HG02852 (cell line): ENCODE data around the gene SIDT1.
"Not testable (repeated sequence)": the region's sequence is repeated elsewhere in the genome, so short reads cannot be mapped to it uniquely, and the experiment has no call there.

Experiments
- ATAC-seq: cut with Tn5 transposase; IDR thresholded peaks from one replicate; pipeline ENCODE4 v1.9.1; 2021; ENCODE audit warnings: mild to moderate bottlenecking, moderate library complexity; ENCODE audit not compliant: unreplicated experiment

SIDT1 gene

DNA sequence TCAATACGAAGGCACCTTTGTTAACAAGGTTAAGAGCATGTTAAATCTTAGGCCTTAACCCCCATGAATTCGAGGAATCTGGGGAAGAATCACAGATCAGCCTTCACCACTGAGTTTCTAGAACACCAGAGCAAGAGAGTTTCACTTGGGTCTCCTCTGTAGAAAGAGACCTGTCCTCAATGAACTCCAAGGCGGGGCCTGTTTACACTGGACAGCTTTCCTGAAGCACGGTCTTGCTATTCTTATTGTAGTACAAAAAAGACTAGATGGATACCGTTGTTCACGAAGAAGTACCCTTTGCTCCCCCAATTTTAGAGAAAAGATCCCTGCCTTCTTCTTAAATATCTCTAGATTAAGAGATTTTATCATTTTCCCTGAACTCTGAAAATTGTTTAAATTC lies 99.2 kb downstream of the SIDT1 start:
- ATAC-seq: no peak

DNA sequence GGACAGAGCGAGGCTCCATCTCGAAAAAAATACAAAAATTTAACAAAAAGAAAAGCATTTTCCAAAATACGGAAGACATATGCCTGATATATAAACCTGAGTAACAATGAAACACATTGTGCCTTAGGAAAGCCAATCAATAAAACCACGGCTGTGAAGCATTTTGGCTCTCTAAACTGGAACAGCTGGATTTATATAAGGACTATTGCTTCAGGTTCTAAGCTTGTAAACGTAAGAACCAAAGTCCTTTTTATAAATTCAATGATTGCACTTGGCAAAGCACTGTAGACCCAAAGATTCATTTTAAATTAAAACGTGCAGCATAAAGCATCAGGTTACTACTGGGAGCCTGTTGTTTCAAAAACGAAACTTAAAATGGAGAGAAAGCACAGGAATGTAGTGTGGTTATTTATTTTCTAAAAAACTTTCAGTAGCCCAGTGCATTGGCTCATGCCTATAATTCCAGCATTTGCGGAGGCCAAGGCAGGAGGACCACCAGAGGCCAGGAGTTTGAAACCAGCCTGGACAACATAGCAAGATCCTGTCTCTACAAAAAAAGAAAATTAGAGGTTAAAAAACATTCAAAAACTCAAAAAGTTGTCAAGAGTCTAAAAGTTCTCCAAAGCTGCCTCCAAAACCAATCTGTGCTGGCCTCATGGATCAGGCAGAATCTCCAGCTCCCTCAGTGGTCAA lies 102.6 kb downstream of the SIDT1 start:
- no peak for ATAC-seq

DNA sequence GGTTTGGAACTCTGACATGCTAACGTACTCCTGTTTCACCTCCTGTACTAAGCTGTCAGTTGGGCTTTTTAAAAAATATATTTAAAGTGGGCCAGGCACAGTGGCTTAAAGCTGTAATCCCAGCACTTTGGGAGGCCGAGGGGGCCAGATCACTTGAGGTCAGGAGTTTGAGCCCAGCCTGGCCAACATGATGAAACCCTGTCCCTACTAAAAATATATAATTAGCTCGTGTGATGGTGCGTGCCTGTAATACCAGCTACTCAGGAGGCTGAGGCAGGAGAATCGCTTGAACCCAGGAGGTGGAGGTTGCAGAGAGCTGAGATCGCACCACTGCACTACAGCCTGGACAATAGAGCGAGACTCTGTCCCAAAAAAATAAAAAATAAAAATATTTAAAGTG lies 103.7 kb downstream of the SIDT1 start:
- not testable (repeated sequence) for ATAC-seq

DNA sequence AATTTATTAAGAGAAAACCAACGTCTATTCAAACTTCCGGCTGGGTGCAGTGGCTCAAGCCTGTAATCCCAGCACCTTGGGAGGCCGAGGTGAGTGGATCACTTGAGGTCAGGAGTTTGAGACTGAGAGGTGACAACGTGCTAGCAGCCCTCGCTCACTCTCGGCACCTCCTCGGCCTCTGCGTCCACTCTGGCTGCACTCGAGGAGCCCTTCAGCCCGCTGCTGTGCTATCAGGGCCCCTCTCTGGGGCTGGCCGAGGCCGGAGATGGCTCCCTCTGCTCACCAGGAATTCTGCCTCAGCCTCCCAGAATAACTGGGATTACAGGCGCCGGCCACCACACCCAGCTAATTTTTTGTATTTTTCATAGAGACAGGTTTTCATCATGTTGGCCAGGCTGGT lies 105.4 kb downstream of the SIDT1 start:
- no peak for ATAC-seq

DNA sequence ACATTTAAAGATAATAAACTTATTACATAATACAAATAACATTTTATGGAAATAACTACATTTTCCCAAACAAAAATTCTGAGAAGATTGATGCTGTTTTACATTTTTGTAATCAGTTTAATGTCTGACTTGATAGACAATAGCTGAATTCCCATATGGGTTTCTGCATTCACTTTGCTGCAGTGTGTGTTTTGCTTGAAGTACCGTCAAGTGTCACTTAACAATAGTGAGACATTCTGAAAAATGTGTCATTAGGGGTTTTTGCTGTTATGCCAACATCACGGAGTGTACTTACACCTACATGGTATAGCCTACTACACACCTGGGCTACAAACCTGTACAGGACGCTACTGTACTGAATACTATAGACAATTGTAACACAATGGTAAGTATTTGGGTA lies 106.6 kb downstream of the SIDT1 start:
- no peak for ATAC-seq

DNA sequence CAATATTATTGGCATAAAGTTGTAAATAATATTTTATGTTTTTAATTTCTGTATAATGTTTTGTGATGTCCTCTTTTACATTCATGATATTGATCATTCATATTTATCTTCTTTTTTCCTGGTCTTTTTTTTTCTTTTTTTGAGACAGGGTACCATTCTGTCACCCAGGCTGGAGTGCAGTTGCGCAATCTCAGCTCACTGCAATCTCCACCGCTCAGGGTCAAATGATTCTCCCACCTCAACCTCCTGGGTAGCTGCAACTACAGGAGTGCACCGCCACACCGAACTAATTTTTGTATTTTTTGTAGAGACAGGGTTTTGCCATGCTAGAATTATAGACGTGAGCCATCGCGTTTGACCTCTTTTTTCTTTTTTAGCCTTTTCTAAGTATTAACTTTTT lies 111.2 kb downstream of the SIDT1 start:
- no peak for ATAC-seq

DNA sequence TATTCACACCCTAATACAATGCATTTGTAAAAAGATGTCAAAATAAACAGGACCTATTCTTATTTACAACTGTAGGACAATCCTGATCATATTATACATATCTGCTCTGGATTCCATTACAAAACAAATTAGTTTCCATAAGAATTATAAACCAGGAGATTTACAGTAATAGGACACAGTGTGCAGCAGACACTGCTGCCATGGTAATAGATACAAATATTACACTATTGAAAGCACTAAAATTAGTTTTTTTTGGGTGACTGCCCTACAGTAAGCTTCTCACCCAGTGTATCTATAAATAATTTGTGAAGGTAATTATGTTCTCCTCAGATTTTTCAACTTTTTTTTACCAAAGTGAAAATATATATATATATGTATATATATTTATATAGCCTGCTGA lies 116.2 kb downstream of the SIDT1 start:
- no peak for ATAC-seq

DNA sequence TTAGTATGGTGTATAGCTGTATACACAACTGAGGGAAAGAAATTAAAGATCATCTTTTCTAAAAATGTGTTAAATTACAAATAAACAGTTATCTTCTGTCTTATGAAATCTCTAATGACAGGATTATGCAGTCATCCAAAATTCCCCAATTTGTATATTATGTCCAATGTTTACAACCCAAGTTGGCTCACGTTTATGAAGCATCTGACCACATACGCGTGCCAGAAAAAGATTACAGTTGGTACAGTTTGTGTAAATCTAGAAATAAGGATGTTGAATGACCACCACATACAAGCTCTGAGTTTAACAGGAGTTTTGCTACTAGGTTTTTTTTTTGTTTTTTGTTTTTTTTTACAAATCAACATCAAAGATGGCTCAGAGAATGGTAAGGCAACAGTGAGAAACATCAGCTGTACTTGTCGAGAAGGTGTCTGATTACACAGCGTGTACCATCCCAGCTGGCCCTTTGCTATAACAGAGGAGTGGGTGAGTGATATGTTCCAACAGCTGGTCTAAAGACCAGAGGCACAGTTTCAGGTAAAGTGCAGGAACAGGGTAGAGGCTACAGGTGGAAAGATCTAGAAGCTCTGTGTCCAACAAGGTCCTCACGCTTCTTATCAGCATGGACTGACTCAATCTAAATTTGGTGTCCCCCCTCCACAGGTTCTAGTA lies 117.0 kb downstream of the SIDT1 start:
- no peak for ATAC-seq

DNA sequence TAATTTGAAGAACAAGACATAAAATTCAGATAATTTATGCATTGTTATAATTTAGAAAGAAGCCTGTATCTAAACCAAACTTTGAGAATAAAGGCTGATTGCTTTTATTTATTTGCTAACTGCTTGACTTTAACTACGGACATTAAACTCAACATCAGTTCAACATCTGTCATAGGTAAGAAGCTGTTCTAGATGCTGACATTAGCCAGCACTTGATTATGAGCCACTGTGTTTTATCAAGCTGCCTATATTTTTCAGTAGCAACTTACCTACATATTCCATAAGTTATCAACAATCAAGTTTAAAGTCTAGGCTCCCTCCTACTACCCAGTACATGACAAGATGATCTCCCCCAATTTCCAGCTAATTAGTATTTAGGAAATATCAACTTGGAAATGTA lies 122.0 kb downstream of the SIDT1 start:
- no peak for ATAC-seq

DNA sequence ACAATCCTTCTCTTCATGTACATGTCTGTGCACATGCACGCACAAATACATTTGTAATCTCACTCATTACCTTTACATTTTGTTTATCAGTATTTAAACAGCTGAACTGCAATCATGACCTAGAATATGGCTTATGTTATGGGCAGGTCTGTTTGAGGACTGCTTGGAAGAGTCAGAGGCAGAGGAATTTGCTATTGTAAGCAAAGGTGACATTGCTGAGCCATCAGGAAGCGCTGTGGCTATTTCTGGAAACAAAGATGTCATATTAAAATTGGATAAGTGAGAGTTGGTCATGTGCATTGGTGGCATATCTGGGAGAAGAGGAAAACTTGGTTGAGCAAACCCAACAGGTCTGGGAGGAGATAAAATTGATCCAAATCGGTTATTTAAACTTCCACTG lies 122.5 kb downstream of the SIDT1 start:
- ATAC-seq: no peak

DNA sequence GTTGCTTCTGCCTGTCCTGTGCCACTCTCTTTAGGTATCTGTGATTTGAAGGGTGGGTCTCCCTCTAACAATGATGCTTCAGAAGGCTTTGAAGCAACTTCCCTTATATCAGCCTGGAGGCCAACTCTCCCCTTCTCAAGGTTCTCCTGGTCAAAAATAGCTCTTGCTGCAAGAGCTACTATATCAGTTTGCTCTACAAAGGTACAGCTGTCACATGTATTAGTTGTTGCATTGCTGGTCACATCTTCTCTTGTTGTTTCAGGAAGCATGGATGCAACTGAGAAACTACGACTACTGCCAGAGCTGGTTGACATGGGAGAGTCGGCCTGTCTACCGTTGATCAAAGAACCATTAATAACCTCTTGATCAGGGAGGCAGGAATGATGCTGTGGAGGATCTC lies 125.8 kb downstream of the SIDT1 start:
- ATAC-seq: no peak

DNA sequence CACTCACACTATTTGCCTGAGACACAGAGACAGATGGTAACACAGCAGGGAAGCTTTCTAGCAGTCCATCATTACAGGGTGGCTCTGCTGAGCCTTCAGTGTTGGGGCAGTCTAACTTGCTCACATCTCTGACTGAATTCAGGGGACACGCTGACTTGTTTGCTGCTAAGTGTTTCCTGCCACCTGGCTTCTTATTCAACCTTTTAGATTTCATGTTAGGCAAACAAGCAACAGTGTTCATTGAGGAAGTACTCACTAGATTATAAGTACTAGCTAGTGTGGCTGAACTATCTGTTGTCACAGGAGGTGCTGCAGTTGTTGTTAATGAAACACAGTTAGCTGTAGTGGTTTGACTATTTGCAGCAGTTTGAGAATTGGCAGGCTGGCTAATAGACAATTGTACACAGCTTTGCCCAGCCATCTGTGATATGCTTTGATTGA lies 126.8 kb downstream of the SIDT1 start:
- ATAC-seq: no peak

DNA sequence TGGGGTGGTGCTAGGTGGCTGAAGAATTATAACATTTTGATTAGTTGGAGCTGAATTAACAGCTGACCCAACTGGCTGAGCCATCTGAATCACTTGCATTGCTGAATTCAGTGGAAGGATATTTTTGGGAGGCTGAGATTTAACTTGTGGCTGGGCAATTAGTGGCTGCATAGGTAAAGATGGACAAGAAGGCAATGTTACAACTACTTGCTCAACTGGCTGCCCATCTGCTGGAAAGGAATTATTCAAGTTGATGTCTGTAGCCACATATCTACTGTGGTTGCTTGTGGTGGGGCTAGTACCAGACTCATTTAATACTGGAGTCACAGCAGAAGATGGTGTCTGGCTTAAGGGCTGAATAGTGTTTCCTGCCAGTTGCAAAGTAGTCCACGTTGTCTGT lies 127.6 kb downstream of the SIDT1 start:
- ATAC-seq: no peak

DNA sequence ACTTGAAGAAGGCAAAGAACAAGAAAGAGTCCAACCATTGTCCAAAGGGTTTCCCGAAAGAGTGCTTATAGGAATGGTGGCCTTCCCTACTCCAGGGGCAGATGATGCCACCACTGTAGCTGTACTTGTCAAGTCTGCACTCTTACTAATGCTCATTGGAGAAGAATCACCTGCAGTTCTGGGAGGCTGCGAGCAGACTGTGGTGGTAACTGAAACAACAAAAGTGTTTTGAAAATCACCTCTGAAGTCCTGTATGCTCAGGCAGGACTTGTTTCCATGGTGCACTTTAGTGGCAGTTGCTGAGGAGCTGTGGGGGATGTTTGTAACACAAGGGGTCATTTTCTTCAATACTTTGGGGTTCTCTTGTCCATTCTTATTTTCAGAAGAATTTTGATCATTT lies 128.1 kb downstream of the SIDT1 start:
- ATAC-seq: no peak

DNA sequence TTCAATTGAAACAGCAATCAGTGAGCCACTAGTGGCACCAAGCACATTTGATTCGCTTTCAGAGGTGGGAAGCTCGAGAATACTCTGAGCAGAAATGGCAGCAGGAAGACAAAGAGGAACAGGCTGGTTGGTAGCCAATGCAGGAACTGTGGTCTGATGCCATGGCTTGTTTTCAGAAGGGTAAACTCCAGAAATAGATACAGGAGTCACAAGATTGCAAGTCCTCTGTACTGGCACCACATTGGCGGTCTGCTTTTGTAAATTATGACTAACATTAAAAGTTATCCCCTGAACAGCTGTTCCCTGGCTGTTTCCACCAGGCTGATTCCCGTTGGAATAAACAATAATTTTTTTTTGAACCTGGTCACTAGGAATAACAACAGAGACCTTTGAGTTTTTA lies 128.5 kb downstream of the SIDT1 start:
- ATAC-seq: no peak

DNA sequence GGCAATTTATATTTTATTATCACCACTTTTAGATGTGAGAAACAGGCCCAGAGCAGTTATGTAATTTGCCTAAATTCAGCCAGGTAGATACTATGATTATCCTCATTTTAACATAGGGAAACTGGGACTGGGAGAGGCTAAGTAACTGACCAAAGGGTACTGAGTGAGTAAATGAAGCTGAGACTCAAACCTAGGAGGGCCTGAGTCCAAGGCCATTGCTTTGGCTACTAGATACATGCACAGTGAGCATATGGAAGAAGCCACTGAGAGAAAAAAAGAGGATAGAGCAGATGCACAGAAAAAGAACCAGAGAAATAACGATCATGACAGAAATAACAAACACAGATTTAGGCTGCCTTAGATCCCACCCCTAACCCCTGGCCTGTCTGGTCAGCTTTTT lies 130.5 kb downstream of the SIDT1 start:
- ATAC-seq: no peak

DNA sequence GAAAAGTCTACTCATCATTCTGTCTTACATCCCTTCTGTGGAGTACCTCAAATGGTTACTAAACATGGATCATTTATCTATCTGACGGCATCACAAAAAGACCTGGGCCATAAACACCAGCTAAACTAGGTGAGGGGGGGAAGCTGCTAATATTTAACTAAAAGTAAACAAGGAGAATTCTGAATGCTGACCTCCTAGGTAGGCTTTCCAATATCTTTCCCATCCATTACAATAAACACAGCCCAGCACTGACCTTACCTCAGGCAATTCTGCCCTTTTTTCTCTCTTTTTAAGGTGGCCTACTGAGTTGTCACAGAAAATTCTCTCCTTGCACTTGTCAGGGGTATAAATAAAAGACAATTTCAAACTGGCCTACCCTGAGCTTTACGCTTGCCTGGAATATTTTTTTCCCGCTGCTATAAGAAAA lies 131.0 kb downstream of the SIDT1 start:
- ATAC-seq: no peak

DNA sequence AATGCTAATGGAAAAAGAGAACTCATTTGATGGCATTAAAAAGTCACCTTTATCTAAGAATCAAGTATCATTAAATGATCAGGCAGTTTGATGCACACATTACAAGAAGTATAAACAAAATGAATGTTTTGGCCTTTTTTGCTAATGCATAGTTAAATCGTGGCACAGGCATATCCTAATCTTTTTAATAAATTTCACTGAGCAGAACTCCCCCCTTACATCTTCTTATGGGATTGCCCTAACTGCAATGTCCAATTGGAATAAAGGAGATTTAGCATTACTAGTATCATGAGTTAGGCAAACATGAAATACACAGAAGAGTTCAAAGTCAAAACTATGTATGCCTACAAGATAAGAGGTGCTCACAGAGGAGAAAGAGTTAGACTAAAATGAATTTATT lies 131.4 kb downstream of the SIDT1 start:
- ATAC-seq: no peak

DNA sequence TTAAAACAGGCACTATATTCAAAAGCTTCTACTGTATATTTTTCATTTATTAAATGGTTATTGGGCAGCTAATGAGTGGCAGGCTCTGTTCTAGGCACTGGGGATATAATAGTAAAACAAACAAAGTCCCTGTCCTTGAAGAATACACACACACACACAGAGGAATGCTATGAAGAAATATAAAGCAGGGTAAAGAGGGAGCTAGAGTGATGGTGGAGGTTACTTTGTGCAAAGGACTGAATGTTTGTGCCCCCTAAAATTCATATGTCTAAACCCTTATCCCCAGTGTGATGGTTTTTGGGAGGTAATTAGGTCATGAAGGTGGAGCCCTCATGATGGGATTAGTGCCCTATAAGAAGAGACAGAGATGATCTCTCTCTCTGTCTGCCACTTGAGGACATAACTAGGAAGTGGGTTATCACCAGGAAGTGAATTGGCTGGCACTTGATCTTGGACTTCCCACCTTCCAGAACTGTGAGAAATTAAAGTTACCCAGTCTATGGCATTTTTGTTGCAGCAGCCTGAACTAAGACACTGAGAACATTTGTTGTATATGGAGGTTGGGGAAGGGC lies 132.3 kb downstream of the SIDT1 start:
- ATAC-seq: no peak

DNA sequence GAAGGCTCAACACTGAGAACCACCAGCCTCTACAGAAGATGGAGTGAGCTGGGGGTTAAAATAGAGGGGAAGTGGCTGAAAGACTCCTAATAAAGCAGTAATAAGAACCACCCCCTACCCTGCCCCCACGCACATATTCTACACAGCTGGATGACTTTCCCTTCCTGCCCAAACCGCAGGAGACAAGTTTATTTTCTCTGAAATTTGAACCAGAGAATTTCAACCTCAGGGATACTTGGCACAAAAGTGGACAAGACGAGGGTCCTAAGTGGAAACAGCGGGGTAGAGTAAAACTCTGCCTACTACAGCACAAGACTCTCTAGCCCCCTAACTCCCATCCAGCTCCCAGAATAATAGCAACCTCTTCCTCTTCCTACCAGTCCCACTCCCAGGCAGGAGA lies 135.7 kb downstream of the SIDT1 start:
- no peak for ATAC-seq

DNA sequence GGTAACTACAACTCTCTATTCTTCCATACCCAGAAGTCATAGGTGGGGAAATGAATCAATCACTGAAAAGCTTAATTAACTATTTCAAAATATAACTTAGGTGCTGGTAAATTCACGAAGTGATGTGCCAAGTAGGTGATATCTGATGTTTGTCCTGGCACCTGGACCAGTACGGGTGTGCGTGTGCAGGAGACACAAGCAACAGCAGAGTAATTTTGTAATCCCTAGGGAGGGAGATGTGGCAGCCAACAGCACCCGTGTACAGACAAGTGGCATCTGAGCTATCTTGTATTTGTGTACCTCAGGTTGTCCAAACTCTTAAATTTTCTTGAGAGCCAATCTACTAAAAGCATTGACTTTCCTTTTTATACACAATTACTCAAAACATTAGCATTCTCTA lies 141.2 kb downstream of the SIDT1 start:
- no peak for ATAC-seq

DNA sequence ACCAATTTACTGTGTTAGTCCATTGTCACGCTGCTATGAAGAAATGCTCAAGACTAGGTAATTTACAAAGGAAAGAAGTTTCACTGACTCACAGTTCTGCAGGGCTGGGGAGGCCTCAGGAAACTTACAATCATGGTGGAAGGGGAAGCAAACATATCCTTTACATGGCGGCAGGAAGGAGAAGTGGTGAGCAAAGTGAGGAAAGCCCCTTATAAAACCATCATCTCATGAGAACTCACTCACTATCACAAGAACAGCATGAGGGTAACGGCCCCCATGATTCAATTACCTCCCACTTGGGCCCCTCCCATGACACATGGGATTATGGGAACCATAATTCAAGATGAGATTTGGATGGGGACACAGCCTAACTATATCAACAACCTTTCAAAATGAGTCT lies 143.9 kb downstream of the SIDT1 start:
- ATAC-seq: no peak

DNA sequence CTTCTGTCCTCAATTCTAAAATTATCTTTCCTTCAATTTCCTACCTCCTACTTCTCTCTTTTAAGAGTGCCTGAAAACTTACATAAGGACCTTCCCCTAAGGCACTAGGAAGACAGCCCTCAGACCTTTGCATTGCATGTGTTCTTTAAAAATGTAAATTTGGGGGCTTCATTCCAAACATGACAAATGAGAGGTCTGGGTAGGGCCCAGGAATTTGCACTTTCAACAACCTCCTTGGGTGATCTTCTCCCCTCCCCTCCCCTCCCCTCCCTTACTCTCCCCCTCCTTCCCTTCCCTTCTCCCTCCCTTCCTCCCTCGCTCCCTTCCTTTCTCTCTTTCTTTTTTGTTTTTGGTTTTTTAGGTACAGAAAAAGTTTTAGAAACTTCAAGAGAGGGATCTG lies 145.4 kb downstream of the SIDT1 start:
- ATAC-seq: no peak
